Right lobe of liver (tissue), 4 donors: ENCODE results near the gene SCFD2.

Experiments
- POLR2A ChIP-seq: fragments of 450-650 bp; IDR thresholded peaks from one replicate; pipeline ENCODE4 v1.6.1; 2017; ENCODE audit warnings: antibody characterized with exemption, mild to moderate bottlenecking
- TF ChIP-seq, protein P1 (sequence below), 4 donors: fragments of 200-600 bp in 3 of 4; fragments of 450-650 bp in 1 of 4; IDR thresholded peaks; one replicate each; pipeline versions ENCODE4 v1.5.1 to v1.8.0; 2016 to 2022; ENCODE audit warnings: antibody characterized with exemption in 4 of 4, mild to moderate bottlenecking in 2 of 4
- donor health status: DM: no; HTN: no; CAD: no.
- donor health status: DM: no; HTN: no; CAD: no.
- donor health status: DM: no; HTN: yes; CAD: no.

DNA sequence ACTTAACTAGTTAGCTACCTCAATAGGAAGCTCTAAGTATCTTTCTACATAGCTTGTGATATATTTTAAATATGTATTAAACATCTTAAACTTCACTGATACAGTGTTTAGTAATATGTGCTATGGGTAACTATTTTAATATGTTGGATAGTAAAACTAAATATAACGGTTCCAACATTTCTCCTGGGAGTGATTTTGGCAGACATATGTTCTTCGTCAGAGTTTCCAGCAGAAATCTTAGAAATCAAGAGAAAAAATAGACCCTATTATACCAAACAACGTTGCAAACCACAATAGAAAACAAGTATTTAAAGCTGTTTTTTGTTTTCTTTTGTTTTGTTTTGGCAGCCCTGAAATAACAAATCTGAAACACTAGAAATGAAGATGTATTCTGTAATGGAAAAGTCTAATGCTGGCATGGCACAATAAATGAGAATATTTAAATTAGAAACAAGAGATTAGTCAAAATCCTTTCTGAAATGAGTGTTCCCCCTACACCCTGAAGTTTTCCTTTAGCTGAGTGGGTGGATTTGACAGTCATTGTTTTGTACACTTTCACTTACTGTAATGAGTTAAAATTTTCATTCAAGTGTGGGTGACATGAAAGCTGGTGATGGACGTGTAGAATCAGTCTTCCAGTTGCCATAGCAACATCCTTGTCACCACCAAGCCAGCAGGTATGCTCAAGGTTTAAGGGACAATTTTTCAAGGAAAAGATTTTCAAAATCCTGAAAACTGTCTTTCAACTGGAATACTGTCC, 233.5 kb downstream of the SCFD2 start:
- no peak for TF ChIP-seq POLR2A
- TF ChIP-seq, protein P1, sequence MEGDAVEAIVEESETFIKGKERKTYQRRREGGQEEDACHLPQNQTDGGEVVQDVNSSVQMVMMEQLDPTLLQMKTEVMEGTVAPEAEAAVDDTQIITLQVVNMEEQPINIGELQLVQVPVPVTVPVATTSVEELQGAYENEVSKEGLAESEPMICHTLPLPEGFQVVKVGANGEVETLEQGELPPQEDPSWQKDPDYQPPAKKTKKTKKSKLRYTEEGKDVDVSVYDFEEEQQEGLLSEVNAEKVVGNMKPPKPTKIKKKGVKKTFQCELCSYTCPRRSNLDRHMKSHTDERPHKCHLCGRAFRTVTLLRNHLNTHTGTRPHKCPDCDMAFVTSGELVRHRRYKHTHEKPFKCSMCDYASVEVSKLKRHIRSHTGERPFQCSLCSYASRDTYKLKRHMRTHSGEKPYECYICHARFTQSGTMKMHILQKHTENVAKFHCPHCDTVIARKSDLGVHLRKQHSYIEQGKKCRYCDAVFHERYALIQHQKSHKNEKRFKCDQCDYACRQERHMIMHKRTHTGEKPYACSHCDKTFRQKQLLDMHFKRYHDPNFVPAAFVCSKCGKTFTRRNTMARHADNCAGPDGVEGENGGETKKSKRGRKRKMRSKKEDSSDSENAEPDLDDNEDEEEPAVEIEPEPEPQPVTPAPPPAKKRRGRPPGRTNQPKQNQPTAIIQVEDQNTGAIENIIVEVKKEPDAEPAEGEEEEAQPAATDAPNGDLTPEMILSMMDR (IDR thresholded peaks at IDR 0.05) = no peak
